Stimulated activated CD4-positive, alpha-beta T cell treated with anti-CD3 and anti-CD28 coated beads, Interleukin-4, amount 100 ng/mL, for 1 hour (primary cell): Measurements from ENCODE around the gene LPAR1.
"Not testable (repeated sequence)": the region's sequence is repeated elsewhere in the genome, so short reads cannot be mapped to it uniquely, and the experiment has no call there.

Source experiments
- DNase-seq: peaks from one replicate; pipeline ENCODE4 v3.0.0-alpha.2; 2020

Gene LPAR1, protein sequence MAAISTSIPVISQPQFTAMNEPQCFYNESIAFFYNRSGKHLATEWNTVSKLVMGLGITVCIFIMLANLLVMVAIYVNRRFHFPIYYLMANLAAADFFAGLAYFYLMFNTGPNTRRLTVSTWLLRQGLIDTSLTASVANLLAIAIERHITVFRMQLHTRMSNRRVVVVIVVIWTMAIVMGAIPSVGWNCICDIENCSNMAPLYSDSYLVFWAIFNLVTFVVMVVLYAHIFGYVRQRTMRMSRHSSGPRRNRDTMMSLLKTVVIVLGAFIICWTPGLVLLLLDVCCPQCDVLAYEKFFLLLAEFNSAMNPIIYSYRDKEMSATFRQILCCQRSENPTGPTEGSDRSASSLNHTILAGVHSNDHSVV

GRCh38 chr9:111038331-111039230, at the start of gene LPAR1:
LPAR1 (minus strand) TSS chr9:111038470; CDS start chr9:110972117, 66,353 bp downstream.
- DNase-seq = no peak

- no peak for DNase-seq
These were observed 40.2 kb upstream of the LPAR1 start for GRCh38 chr9:111078391-111079038.

DNA sequence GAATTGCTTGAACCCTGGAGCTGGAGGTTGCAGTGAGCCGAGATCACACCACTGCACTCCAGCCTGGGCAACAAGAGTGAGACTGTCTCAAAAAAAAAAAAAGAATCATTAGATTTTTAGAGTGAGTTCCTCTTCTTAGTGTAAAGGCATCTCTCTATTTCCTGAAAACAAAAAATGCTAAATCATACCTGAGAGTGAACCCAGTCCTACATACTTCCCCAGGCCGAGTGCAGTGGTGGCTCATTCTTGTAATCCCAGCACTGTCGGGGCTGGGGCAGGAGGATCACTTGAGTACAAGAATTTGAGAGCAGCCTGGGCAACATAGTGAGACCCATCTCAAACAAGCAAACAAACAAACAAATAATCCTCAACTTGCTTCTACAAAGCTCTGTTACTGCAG, 38.2 kb upstream of the LPAR1 start:
- DNase-seq = no peak

GRCh38 chr9:111076042-111076441, 37.8 kb upstream of the LPAR1 start:
- no peak for DNase-seq

DNA sequence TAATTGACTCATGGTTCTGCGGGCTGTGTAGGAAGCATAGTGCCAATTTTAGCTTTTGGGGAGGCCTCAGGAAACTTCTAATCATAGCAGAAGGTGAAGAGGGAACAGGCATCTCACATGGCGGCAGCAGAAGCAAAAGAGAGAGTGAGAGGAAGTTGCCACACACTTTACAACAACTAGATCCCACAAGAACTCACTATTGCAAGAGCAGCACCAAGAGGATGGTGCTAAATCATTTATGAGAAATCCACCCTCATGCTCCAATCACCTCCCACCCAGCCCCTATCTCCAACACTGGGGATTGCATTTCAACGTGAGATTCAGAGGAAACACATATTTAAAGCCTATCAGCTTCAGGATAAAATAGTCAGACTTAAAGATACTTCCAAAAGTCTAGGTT, 36.1 kb upstream of the LPAR1 start:
- DNase-seq = no peak

GRCh38 chr9:111069183-111069582, 30.9 kb upstream of the LPAR1 start:
- DNase-seq = no peak

DNA sequence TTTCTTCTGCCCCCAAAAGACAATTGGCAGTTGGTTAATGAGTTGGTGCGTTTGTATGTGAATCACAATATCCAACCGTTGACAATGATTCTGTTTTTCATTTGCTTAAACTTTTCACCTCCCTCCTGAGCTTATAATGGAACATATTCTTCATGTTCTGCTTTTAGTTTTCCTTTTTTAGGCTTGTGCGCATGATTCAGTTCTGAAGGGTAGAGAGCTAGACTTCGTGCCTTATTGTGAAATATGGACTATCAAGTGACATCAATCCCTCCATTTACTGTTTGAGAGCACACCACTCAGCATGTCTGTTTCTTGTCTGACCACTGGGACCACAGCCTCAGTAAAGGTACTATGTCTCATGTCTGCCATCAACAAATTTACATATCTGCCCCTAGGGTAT, 30.5 kb upstream of the LPAR1 start:
- no peak for DNase-seq

GRCh38 chr9:111068383-111068730, 30.1 kb upstream of the LPAR1 start:
- no peak for DNase-seq

DNA sequence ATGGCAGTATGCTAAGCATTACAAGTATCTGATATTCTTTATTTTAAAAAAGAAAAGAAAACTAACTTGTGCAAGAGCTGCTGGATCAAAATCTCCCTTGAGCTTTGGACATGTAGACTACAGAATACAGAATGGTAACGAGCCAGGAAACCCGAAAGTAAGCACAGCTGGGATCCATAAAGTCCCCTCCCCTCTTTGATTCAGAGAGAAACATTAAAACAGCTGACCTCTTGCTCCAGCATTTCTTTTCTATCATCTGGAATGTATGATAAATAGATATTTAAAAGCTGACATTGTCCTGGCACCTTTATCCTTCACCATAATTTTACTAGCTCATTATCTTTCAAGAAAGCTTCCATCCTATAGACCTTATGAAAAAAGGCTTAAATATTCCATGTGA, 28.2 kb upstream of the LPAR1 start:
- DNase-seq = no peak

DNA sequence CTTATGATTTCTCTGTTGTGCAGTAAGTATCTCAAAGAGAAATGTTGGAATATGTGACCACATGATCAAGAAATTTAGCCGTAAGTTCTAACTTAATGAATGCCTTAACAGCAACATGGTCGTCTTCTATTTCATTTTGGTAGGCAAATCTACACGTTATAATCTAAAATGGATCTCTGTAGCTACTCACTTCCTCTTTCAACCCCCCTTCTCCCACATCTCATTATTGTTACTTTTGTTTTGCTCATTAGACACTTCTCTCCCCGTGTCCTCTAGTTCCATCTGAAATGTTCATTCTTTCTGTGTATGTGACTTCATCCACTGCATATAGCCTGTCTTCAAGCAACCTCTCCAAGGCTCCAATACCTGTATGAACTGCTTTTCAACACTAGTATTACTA, 27.1 kb upstream of the LPAR1 start:
- no peak for DNase-seq

DNA sequence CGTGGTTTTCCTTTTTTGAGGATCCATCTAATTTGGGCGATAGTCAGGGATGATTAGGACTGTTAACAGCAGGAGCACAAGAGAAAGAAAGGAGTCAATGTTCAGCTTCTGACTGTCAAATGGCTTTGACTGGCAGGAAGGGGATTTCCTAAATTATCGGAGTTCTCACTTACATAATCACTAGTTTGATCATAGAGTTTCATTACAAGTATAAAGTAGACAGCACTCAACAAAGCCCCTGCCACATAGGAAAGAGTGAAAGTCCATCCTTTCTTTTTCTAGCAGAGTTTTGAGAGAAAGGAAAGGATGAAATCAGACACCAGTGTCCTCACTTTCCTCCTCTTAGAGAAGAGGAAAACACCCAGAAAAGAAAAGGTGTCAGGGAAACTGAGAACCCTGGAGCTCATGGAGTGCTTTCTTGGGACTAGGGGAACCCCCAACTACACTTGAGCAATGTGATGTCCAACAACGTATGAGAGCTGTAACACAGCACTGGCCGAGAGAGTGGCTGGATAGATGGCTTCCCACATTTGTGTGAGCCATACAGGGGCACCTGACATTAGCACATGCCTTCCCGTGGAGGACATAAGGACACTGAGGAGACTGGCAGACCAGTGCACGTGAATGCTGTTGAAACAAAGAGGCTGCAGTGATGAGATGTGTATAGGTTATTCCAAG, 26.0 kb upstream of the LPAR1 start:
- no peak for DNase-seq

- no peak for DNase-seq
These were observed 25.1 kb upstream of the LPAR1 start for GRCh38 chr9:111063332-111063731.

DNA sequence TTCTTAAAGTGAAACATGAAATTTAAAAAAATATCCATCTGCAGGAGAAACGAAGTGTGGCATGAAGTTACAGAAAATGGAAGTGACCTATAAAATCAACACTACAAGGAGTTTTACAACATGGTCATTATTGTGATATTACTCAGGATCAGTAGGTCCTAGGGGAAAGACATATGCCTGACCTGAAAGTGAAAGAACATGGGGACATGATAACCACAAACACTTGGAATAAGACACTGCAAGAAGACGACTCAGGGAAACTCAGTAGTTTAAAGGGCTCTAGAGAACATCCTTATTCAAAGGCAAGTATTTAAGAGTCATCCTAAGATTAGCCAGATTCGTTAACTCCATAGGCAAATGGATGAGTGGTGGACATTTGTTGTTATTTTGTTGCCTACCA, 19.9 kb upstream of the LPAR1 start:
- no peak for DNase-seq

DNA sequence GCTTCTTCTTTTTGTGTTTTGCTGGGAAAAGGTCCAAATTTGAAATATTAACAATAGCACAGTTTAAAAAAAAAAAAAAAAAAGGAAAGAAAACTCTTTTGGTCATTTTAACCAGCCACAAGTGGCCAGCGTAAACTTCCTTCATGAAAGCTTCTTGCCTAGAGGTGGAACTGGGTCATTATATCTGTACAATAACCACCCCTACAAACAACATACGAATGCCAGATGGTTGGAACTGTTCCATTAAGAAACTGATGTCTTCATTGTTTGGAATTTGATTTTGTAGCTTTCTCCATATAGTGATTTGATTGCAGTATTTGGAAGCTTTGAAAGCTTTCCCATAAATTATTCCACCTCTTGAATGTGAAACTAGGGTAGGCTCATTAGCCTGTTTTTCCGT, 18.3 kb upstream of the LPAR1 start:
- DNase-seq = no peak

DNA sequence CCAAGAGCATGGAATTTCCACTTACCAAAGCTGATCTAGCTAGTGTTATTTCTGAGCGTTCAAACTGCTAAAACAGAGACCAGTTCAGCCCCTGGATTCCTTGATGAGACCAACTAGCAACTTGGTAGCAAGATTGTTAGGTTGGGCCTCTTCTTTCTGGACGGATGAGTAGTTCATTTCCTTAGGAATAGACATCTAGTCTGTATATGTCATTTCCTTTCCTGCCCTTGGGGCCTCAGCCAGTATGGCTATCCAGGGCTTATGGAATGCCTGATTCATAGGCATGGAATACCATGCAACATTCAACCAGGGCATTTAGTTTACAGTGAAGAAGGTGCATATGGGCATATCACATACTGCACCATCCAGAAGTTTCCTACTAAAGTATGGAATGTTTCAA, 14.5 kb upstream of the LPAR1 start:
- no peak for DNase-seq

- no peak for DNase-seq
These were observed 13.1 kb upstream of the LPAR1 start for GRCh38 chr9:111051400-111051799.

DNA sequence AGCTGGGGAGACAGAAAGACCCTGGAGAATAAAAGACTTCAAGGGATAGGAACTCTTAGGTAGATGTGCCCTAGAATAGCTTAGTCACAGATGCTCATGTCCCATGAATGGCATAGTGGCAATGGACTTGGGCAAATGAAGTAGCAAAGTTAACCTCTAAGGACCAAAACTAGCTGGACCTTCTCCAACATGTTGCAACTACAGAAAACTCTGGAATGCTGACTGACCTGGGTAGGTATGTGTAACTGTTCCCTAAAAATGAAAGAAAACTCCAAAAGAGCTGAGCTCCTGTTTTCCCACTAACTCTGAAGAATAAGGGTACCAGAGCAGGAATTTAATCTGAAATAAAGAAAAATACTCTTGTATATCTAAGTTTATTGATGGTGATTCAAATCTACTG, 12.5 kb upstream of the LPAR1 start:
- DNase-seq = no peak

GRCh38 chr9:111047287-111047686, 9.0 kb upstream of the LPAR1 start:
- DNase-seq = not testable (repeated sequence)

DNA sequence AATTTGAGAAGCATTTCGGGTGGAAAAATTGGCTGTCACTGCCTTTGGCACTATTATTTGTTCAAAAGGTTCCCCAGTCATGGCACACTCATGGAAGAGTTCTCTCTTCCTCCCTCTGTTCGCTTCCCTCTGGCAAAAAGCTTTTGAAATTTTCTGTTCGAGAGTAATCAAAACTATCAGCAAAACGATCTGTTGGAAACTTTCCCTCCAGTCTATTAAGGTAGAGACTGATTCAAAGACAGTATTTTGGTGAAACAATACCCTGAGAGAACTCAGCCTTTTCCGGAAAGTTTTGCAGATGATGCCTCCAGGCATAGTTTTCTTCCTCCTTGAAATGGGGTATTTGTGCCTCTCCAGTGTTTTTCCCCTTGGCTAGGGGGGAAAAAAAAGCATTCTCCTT, 3.6 kb upstream of the LPAR1 start:
- DNase-seq = no peak

- DNase-seq = no peak
These were observed 2.2 kb upstream of the LPAR1 start for GRCh38 chr9:111040494-111040893.

- DNase-seq = no peak
These were observed 1.1 kb upstream of the LPAR1 start for GRCh38 chr9:111039231-111039906.

- DNase-seq = no peak
These were observed 451 bp downstream of the LPAR1 start for GRCh38 chr9:111037708-111038330.
